Hematopoietic multipotent progenitor cell (in vitro differentiated cells): ENCODE results near the gene TUT1. TPM values are rescaled to one million over a fixed set of nuclear protein-coding genes. Genes with fewer than 3 reads are reported as not detected.
"Not testable (repeated sequence)": the region's sequence is repeated elsewhere in the genome, so short reads cannot be mapped to it uniquely, and the experiment has no call there.

Experiments
- DNase-seq, 3 donors: peaks; one replicate each; pipeline ENCODE4 v3.0.0-alpha.2; 2011 to 2015; ENCODE audit warnings: low read depth in 2 of 3, low spot score in 2 of 3
- total RNA-seq: library from RNA; depleted of rRNA; stranded (reverse); fragments of >200 nt; gene quantifications from one replicate; pipeline ENCODE4 v1.2.3, GENCODE V29; 2012

TUT1 gene
- total RNA-seq, 1 donor: 11.6 TPM

- DNase-seq: no peak
Observed at GRCh38 chr11:62578541-62578940, 12.8 kb downstream of the TUT1 start.

GRCh38 chr11:62577046-62577714 lies 14.1 kb downstream of the TUT1 start:
- DNase-seq: no peak

- no peak for DNase-seq
Observed at GRCh38 chr11:62575837-62576236, 15.5 kb downstream of the TUT1 start.

GRCh38 chr11:62575156-62575555 lies 16.2 kb downstream of the TUT1 start:
- no peak for DNase-seq

- DNase-seq: no peak
Observed at GRCh38 chr11:62574363-62575071, 16.8 kb downstream of the TUT1 start.

GRCh38 chr11:62573592-62574362 lies 17.5 kb downstream of the TUT1 start, which contains the start of gene EEF1G:
EEF1G (minus strand) TSS chr11:62573891; CDS start chr11:62573842, 49 bp downstream.
- DNase-seq: peak; percentile 91 to 100 (median 99)

GRCh38 chr11:62573006-62573591 lies 18.2 kb downstream of the TUT1 start:
- DNase-seq: peak in 1 of 3 donors; percentile 39

- DNase-seq: no peak
Observed at GRCh38 chr11:62572431-62572830, 18.9 kb downstream of the TUT1 start.

- DNase-seq: not testable (repeated sequence)
Observed at GRCh38 chr11:62571493-62571892, 19.8 kb downstream of the TUT1 start.

GRCh38 chr11:62570903-62571302 lies 20.4 kb downstream of the TUT1 start:
- not testable (repeated sequence) for DNase-seq

- DNase-seq: no peak
Observed at GRCh38 chr11:62569611-62570010, 21.7 kb downstream of the TUT1 start.

- no peak for DNase-seq
Observed at GRCh38 chr11:62567018-62567633, 24.2 kb downstream of the TUT1 start.

GRCh38 chr11:62566247-62566646 lies 25.1 kb downstream of the TUT1 start:
- no peak for DNase-seq

GRCh38 chr11:62565100-62565802 lies 26.1 kb downstream of the TUT1 start:
- no peak for DNase-seq

- DNase-seq: not testable (repeated sequence)
Observed at GRCh38 chr11:62561677-62562230, 29.6 kb downstream of the TUT1 start.

GRCh38 chr11:62560566-62561103 lies 30.7 kb downstream of the TUT1 start:
- peak in 2 of 3 donors; percentile 90 to 93 for DNase-seq

GRCh38 chr11:62559626-62560025 lies 31.7 kb downstream of the TUT1 start:
- not testable (repeated sequence) for DNase-seq

- no peak for DNase-seq
Observed at GRCh38 chr11:62559204-62559603, 32.1 kb downstream of the TUT1 start.

GRCh38 chr11:62558669-62559068 lies 32.7 kb downstream of the TUT1 start:
- no peak for DNase-seq
